ENCODE data around the gene NKX3-2.

Gene NKX3-2

DNA sequence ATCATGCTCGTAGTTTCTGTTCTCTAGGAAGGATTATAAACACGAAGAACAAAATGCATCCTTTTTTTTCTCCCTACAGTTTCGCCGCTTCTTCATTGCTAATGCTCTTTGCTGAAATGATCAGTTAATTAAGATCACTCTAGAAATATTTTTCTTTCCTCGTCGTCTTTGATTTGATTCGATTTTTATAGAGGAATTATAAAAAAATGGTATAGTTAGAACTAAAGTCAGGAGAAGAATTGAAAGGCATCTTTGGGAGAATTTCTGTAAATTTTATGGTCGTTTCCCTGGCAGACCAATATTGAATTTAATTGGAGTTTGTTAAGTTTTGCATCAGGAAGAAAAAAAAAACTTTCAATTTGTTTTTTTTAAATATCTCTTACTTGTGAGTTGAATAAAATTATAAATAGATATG lies 1.1 kb upstream of the NKX3-2 start:
- DNase-seq (ENCODE audit: low spot score): no peak

DNA sequence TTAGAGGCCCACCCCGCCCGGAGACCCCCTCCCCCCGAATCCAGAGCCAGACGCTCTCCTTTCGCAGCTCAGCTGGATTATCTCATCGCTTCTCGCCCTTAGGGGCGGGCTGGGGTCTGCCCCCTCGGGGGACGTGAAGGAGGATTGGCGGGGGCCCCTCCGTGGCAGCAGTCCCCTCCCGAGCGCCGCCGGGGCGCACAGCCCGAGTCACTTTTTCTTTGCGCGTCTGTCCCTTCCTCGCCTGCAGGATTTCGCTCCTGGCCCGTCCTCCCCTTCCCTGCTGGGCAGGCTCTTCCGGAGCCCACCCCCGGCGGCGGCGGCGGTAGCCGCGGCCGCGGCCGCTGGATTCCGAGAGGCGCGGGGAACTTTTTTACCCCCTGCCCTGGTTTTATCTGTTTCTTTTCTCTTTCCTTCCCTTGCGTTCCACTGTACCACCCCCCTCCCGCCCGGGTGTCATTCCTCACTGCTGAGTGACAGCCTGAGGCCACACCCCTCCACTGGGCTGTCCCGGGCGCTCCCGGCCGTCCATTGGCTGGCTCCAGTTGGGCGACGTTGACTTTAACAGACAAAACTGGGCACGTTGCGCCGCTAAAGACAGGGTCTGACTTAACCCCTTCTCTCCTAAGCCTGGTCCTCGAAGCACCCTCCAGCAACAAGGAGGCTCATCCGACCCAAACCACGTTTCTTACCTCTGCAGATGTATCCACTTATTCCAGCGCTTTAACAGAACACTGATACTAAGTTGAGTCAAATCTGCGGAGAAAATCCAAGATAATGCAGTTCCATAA lies 492 bp upstream of the NKX3-2 start:
- DNase-seq (ENCODE audit: low spot score): peak; percentile 91

DNA sequence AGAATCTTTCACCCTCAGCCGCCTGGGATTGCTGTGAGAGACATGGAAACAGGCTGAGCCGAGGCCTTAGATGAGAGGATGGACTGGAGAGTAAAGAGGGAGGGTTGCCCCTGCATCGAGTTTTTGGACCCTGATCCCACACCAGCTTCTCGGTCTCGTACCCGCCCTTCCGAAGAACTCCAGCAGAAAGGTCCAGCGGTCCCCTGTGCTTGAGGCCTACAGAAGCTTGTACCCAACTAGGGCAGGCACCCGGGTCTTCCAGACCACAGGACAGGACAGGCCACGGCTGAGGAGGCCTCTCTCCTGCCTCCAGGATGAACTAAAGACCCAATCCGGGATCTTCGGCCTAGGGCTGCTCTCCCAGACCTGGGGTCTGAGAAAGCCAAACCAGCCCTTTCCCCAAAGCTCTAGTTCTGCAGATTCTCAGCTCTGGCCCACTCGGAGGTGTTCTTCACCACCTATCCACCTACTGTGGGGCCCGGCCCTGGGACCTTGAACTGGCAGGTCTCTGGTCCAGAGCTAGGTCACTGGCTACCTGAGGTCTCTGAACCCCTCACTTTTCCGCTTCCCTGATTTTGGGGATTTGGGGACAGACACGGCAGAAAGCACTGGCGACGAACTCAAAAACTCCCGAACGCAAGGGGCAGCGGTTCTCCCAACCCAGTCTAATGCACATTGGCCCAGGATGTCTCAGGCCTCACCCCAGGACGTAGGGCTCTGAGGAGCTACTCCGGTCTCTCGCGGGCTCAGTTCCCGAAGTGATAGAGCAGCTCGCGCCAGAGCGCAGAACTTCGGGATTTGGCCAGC lies 1.1 kb downstream of the NKX3-2 start:
- no peak for DNase-seq (ENCODE audit: low spot score)

DNA sequence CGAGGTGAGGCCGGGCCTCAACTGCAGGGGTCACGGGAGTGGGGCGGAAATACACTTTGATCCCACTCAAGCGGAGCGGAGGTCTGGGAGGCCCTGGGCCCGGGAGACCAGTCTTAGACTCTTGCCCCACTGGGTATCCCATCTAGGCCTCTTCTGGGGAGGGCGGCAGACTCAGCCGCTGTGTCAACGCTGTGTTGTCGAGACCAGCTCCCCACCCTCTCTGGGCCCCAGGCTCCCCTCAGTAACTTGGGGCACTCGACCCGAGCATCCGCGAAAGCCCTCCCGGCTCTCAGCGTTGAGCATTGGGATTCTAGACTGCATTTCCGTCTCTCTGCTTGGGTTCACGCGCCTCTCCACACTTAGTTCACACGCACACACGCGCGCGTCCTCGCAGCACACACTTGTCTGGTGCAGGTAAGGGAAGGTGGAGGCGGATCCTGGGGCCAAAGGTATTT lies 1.7 kb downstream of the NKX3-2 start:
- DNase-seq (ENCODE audit: low spot score): no peak

GRCh38 chr4:13541720-13542576 lies 2.4 kb downstream of the NKX3-2 start:
- peak; percentile 18 for DNase-seq (ENCODE audit: low spot score)

DNA sequence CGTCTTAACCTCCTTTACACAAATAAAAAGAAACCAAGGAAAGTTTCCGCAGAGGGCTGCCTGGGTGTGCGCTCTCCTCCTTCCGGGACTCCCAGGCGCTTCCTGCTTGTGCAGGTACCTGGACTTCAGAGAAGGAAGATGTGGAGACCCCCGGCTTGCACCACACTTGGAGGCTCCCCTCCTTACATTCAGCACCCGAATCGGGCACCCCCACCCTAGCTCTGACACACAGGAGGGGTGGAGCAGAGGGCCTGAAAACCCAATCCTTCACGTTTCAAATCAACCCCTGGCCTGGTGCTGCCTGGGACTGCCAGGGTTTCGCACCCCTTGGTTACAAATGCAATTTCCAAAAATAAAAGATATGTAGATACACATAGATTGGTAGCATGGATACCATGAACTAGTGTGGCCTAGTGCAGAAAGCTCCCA lies 3.1 kb downstream of the NKX3-2 start:
- no peak for DNase-seq (ENCODE audit: low spot score)

DNA sequence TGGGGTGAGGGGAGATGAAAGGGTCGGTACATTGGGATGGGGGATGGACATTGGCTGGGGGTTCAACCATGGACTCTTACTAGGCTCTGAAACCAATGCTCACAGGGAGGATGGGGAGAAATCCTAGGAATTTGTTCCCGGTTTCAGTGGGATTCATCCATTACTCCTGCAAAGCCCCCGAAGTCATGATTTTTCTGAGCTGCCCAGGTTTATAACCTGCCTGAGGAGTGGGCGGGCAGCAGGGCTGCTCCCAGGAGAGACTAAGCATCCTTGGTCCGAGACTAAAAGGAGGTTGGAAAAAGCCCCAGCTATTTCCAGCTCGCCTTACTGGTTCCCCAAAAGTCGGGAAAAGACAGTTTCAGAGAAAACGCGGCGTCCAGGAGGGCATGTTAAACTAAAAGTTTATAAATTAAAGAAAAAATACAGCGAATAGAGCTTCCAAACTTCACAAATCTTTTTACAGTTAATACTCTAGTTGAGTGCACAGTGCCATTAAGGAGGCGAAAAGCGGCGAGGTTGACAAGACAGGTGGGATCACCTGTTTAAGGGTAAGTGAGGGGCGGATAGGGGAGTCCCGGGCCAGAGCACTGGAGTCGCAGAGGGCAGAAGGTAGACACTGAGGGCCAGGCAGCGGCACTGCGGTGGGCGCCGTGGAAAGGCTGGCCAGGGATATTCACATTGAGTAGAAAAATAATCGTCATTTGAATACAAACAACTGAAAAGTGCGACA lies 3.7 kb downstream of the NKX3-2 start:
- no peak for DNase-seq (ENCODE audit: low spot score)

GRCh38 chr4:13539619-13540445 lies 4.5 kb downstream of the NKX3-2 start:
- DNase-seq (ENCODE audit: low spot score): peak; percentile 8

- DNase-seq (ENCODE audit: low spot score): peak; percentile 30
Observed at GRCh38 chr4:13539047-13539618, 5.2 kb downstream of the NKX3-2 start.

DNA sequence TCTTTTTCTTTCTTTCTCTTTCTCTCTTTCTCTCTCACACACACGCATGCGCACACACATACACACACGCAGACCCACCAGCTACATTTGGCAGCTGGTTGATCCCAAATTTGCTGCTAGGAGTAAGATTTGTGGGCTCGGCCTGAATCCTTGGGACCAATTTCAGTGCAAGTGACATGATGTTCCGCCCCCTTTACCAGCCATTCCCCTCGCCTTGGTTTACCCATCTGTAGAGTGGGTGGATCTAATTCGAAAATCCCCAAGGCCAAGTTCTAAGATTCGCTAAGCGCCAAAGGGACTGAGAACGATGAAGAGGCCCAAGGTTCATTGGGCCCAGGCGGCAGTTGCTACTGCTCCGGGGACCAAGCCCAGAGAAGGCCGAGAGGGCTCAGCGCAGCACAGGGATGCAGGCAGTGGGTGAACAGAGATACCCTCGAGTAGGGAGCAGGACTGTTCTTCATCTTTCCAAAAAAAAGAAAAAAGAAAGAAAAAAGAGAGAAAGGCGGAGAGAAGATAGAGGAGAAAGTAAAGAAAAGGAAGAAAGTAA lies 5.8 kb downstream of the NKX3-2 start:
- no peak for DNase-seq (ENCODE audit: low spot score)

DNA sequence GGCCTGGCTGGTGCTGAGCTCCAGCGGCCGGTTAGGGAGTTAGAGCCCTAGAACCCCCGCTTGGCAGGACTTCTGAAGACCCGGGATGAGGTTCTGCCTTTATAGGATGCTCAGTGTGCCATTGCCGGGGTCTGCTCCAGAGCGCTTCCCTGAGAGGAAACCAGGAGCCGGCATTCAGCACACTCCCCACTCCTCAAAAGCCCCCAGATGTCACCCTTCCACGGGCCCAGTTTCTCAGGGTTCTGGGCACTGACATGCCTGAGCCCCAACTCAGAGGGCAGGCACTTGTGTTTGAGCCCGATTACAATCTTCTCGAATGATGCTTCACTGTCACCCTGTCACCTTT lies 6.5 kb downstream of the NKX3-2 start:
- DNase-seq (ENCODE audit: low spot score): no peak

GRCh38 chr4:13537011-13537831 lies 7.1 kb downstream of the NKX3-2 start:
- no peak for DNase-seq (ENCODE audit: low spot score)

DNA sequence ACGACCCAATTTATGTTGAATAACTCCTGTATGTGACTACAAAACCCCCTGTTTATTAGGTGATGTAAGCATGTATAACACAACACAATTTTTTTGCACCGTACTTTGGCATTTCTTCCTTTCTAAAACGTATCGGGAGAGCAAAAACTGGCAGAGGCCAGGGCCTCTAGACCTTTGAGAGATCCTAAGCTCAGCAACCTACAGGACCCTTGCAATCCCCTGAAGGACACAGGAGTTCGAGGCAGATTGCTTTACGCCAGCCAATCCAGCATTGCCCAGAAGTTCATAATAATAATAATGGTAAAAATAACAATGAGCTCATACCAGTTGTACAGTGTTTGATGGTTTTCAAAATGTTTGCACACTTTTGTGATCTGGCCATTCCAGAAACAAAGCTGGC lies 7.7 kb downstream of the NKX3-2 start:
- DNase-seq (ENCODE audit: low spot score): no peak

DNA sequence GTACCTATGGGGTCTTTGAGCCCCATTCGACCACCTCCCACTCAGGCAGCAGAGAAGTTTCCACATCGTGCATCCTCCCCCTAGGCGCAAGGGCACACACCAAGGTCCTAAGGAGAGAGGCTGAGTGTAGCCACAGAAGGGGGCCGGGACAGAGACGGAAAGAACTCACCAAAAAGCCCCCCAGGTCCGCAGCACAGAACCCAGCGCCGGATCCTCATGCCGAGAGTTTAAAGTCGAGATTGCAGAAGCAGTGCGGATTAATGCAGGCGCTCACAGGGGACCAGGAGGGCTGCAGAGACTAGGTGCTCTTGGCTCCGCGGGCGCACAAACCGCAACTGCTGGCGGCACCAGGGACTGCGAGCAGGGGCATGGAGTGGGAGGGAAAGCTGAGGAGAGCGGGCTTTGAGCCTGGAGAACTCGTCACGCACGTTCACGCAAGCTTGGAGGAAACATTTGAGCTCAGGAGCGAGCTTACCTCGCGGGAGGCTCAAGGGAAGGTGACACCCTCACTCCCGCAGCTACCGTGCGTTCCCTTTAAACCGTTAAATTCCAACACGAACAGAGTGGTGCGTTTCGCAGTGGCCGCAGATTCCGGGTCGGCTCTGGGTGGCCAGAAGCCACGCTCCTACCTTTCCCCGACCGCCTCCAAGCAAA lies 8.5 kb downstream of the NKX3-2 start:
- peak; percentile 16 for DNase-seq (ENCODE audit: low spot score)

- DNase-seq (ENCODE audit: low spot score): peak; percentile 9
Observed at GRCh38 chr4:13535118-13535517, 9.2 kb downstream of the NKX3-2 start.

GRCh38 chr4:13534344-13535063 lies 9.8 kb downstream of the NKX3-2 start:
- DNase-seq (ENCODE audit: low spot score): no peak

GRCh38 chr4:13533670-13534343 lies 10.5 kb downstream of the NKX3-2 start:
- DNase-seq (ENCODE audit: low spot score): peak; percentile 5

Data from GM03348 (cell line).